GM23338 (cell line): ENCODE results near the gene STARD8. TPM values are rescaled to one million over a fixed set of nuclear protein-coding genes. Genes with fewer than 3 reads are reported as not detected.

Experiments
- ATAC-seq: fragments of 200-7000 bp; cut with Tn5 transposase; 3 replicates; pipeline ENCODE4 v1.9.1; 2020
- DNase-seq: peaks from one replicate; pipeline ENCODE4 v3.0.0-alpha.2; 2015; ENCODE audit warnings: low spot score
- H2AFZ ChIP-seq: fragments of 200-600 bp; sonication (generic); 2 replicates; pipeline ENCODE4 v1.8.0; 2016; ENCODE audit warnings: antibody characterized with exemption, mild to moderate bottlenecking, moderate library complexity
- H3F3A ChIP-seq: fragments of 200-600 bp; sonication (generic); replicated peaks from 2 replicates; pipeline ENCODE4 v1.8.0; 2017; ENCODE audit warnings: antibody characterized with exemption, mixed run types, low read depth
- H3K27ac ChIP-seq: fragments of 200-600 bp; sonication (generic); 2 replicates; pipeline ENCODE4 v1.6.1; 2016; ENCODE audit warnings: low read depth
- H3K27me3 ChIP-seq: fragments of 200-600 bp; sonication (generic); 2 replicates; pipeline ENCODE4 v1.8.0; 2016; ENCODE audit warnings: mild to moderate bottlenecking, mixed run types, moderate library complexity; ENCODE audit not compliant: insufficient read depth
- H3K36me3 ChIP-seq: fragments of 200-600 bp; sonication (generic); 2 replicates; pipeline ENCODE4 v1.8.0; 2016; ENCODE audit warnings: mild to moderate bottlenecking; ENCODE audit not compliant: insufficient read depth
- H3K4me1 ChIP-seq: fragments of 200-600 bp; sonication (generic); 2 replicates; pipeline ENCODE4 v1.8.0; 2016; ENCODE audit warnings: mild to moderate bottlenecking, moderate library complexity; ENCODE audit not compliant: insufficient read depth
- H3K4me2 ChIP-seq: fragments of 200-600 bp; sonication (generic); 2 replicates; pipeline ENCODE4 v1.7.1; 2017; ENCODE audit warnings: mixed run types
- H3K4me3 ChIP-seq: fragments of 200-600 bp; sonication (generic); 2 replicates; pipeline ENCODE4 v1.6.1; 2016; ENCODE audit warnings: mixed run types
- H3K79me2 ChIP-seq: fragments of 200-600 bp; sonication (generic); replicated peaks from 2 replicates; pipeline ENCODE4 v1.8.0; 2017; ENCODE audit warnings: mild to moderate bottlenecking; ENCODE audit not compliant: insufficient read depth
- H3K9me2 ChIP-seq: fragments of 200-600 bp; sonication (generic); 2 replicates; pipeline ENCODE4 v1.8.0; 2017; ENCODE audit not compliant: insufficient read depth
- H4K20me1 ChIP-seq: fragments of 200-600 bp; sonication (generic); replicated peaks from 2 replicates; pipeline ENCODE4 v1.8.0; 2017; ENCODE audit warnings: mild to moderate bottlenecking; ENCODE audit not compliant: insufficient read depth
- H3K27ac Mint-ChIP-seq: 2 replicates; pipeline ENCODE4 v1.8.0; 2020; ENCODE audit warnings: inconsistent platforms, mild to moderate bottlenecking, moderate library complexity, mixed read lengths
- H3K27me3 Mint-ChIP-seq: 3 replicates; pipeline ENCODE4 v1.8.0; 2022; ENCODE audit warnings: low read depth, mild to moderate bottlenecking, moderate library complexity, mixed read lengths, inconsistent platforms; ENCODE audit not compliant: insufficient read depth, poor library complexity
- H3K36me3 Mint-ChIP-seq: 3 replicates; pipeline ENCODE4 v1.8.0; 2021; ENCODE audit warnings: low read depth, mild to moderate bottlenecking, inconsistent platforms, moderate library complexity, mixed read lengths
- H3K4me1 Mint-ChIP-seq: 3 replicates; pipeline ENCODE4 v1.8.0; 2020; ENCODE audit warnings: mild to moderate bottlenecking, inconsistent platforms, mixed read lengths
- H3K4me3 Mint-ChIP-seq: 3 replicates; pipeline ENCODE4 v1.8.0; 2021; ENCODE audit warnings: moderate library complexity, mild to moderate bottlenecking, inconsistent platforms, mixed read lengths
- H3K9me3 Mint-ChIP-seq: 3 replicates; pipeline ENCODE4 v1.8.0; 2020; ENCODE audit warnings: moderate library complexity, mild to moderate bottlenecking, inconsistent platforms, mixed read lengths
- CREB1 ChIP-seq: fragments of 250-450 bp; sonication (Bioruptor Pico); IDR thresholded peaks from 2 replicates; pipeline ENCODE4 v1.5.0; 2020; ENCODE audit warnings: low read depth, mild to moderate bottlenecking, moderate library complexity
- EZH2 ChIP-seq: fragments of 200-600 bp; sonication (generic); IDR thresholded peaks from one replicate; pipeline ENCODE4 v1.8.0; 2017; ENCODE audit warnings: antibody characterized with exemption, mild to moderate bottlenecking, low read depth; ENCODE audit not compliant: unreplicated experiment
- EZH2phosphoT487 ChIP-seq: fragments of 200-600 bp; sonication (generic); IDR thresholded peaks from one replicate; pipeline ENCODE4 v1.8.1; 2018; ENCODE audit warnings: antibody characterized with exemption; ENCODE audit not compliant: unreplicated experiment
- JUNB ChIP-seq: IDR thresholded peaks from one replicate; pipeline ENCODE4 v1.6.1; 2016; ENCODE audit warnings: antibody characterized with exemption; ENCODE audit not compliant: unreplicated experiment
- NANOG ChIP-seq: IDR thresholded peaks from 2 replicates; pipeline ENCODE4 v1.6.1; 2016; ENCODE audit warnings: antibody characterized with exemption, borderline replicate concordance
- POLR2AphosphoS5 ChIP-seq: IDR thresholded peaks from 2 replicates; pipeline ENCODE4 v1.6.1; 2016; ENCODE audit warnings: antibody characterized with exemption, low read depth
- REST ChIP-seq: IDR thresholded peaks from one replicate; pipeline ENCODE4 v1.6.1; 2018; ENCODE audit warnings: antibody characterized with exemption; ENCODE audit not compliant: unreplicated experiment
- STAT1 ChIP-seq: IDR thresholded peaks from one replicate; pipeline ENCODE4 v1.6.1; 2016; ENCODE audit warnings: antibody characterized with exemption; ENCODE audit not compliant: unreplicated experiment
- ZNF114 ChIP-seq: fragments of 250-450 bp; sonication (Bioruptor Pico); IDR thresholded peaks from 2 replicates; pipeline ENCODE4 v1.5.0; 2020; ENCODE audit warnings: mild to moderate bottlenecking, moderate library complexity
- ZNF331 ChIP-seq: fragments of 250-450 bp; sonication (Bioruptor Pico); IDR thresholded peaks from 2 replicates; pipeline ENCODE4 v1.5.0; 2020; ENCODE audit warnings: low read depth, mild to moderate bottlenecking, moderate library complexity
- polyA plus RNA-seq: library from polyadenylated mRNA; unstranded; fragments of >200 nt; fragmentation: Nextera tagmentation; extraction: Ambion mirVana; gene quantifications from 2 replicates; pipeline ENCODE4 v1.2.1, GENCODE V29; 2016
- total RNA-seq: library from RNA; depleted of rRNA; stranded (reverse); fragments of >200 nt; shearing (Covaris generic); gene quantifications from 2 replicates; pipeline ENCODE4 v1.2.3, GENCODE V29; 2014
- TF ChIP-seq, protein P1 (sequence below): fragments of 250-450 bp; sonication (Bioruptor Pico); IDR thresholded peaks from 2 replicates; pipeline ENCODE4 v1.5.0; 2020; ENCODE audit warnings: mild to moderate bottlenecking, moderate library complexity
- TF ChIP-seq, protein P2 (sequence below): IDR thresholded peaks from 2 replicates; pipeline ENCODE4 v1.6.1; 2016; ENCODE audit warnings: antibody characterized with exemption
- TF ChIP-seq, protein P3 (sequence below), 2 experiments: fragments of 200-600 bp in 1 of 2; sonication (generic) in 1 of 2; conservative IDR thresholded peaks; 2 replicates each; pipeline versions ENCODE4 v1.5.1 to v1.6.1; 2016 to 2017; ENCODE audit warnings: antibody characterized with exemption in 2 of 2, low read depth in 2 of 2, mild to moderate bottlenecking in 2 of 2, moderate library complexity in 1 of 2

The STARD8 gene
- total and polyA plus RNA-seq, 2 experiments from 2014 or later, result 0.74 to 5.6 TPM

DNA sequence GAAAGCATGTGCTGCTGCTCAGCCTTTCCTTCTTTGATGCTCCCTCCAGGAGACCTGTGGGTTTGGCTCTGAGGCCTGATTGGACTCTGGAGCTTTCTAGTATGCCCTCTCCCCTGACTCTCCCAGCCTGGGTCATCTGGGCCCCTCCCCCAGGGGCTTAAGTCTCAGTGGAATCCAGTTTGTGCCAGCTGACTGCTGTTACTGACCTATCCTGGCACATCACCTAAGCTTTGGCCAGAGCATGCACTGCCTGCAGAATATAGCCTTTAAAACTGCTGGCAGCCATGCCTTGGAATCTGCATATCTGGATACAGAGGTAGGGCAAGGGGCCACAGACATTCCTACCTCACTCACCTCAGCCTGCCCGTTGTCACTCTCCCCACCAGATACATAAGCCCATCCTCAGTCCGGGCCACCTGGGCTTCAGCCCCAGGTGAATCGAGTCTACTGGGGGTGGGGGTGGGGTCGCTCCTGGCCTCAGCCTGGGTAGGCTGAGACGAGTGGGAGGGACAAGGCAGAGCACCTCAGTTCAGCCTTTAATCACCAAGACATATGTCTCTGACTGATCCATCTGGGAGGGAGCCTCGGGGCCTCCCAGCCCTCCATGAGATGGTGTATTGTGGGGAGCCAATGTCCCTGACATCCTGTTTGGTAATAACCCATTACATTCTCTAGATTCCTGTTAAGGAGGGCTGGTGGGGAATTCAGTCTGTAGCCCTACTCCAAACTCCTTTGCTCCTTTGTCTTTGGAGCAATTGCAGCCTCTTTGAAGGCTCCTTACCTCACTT lies 61.2 kb downstream of the STARD8 start:
- TF ChIP-seq EZH2phosphoT487 (no peak), STAT1 (no peak), POLR2AphosphoS5 (no peak), REST (no peak), EZH2 (no peak), CREB1 (CRISPR knock-in tag) (no peak), NANOG (no peak), ZNF331 (CRISPR knock-in tag) (no peak), JUNB (no peak), ZNF114 (CRISPR knock-in tag) (no peak)
- TF ChIP-seq, protein P1, sequence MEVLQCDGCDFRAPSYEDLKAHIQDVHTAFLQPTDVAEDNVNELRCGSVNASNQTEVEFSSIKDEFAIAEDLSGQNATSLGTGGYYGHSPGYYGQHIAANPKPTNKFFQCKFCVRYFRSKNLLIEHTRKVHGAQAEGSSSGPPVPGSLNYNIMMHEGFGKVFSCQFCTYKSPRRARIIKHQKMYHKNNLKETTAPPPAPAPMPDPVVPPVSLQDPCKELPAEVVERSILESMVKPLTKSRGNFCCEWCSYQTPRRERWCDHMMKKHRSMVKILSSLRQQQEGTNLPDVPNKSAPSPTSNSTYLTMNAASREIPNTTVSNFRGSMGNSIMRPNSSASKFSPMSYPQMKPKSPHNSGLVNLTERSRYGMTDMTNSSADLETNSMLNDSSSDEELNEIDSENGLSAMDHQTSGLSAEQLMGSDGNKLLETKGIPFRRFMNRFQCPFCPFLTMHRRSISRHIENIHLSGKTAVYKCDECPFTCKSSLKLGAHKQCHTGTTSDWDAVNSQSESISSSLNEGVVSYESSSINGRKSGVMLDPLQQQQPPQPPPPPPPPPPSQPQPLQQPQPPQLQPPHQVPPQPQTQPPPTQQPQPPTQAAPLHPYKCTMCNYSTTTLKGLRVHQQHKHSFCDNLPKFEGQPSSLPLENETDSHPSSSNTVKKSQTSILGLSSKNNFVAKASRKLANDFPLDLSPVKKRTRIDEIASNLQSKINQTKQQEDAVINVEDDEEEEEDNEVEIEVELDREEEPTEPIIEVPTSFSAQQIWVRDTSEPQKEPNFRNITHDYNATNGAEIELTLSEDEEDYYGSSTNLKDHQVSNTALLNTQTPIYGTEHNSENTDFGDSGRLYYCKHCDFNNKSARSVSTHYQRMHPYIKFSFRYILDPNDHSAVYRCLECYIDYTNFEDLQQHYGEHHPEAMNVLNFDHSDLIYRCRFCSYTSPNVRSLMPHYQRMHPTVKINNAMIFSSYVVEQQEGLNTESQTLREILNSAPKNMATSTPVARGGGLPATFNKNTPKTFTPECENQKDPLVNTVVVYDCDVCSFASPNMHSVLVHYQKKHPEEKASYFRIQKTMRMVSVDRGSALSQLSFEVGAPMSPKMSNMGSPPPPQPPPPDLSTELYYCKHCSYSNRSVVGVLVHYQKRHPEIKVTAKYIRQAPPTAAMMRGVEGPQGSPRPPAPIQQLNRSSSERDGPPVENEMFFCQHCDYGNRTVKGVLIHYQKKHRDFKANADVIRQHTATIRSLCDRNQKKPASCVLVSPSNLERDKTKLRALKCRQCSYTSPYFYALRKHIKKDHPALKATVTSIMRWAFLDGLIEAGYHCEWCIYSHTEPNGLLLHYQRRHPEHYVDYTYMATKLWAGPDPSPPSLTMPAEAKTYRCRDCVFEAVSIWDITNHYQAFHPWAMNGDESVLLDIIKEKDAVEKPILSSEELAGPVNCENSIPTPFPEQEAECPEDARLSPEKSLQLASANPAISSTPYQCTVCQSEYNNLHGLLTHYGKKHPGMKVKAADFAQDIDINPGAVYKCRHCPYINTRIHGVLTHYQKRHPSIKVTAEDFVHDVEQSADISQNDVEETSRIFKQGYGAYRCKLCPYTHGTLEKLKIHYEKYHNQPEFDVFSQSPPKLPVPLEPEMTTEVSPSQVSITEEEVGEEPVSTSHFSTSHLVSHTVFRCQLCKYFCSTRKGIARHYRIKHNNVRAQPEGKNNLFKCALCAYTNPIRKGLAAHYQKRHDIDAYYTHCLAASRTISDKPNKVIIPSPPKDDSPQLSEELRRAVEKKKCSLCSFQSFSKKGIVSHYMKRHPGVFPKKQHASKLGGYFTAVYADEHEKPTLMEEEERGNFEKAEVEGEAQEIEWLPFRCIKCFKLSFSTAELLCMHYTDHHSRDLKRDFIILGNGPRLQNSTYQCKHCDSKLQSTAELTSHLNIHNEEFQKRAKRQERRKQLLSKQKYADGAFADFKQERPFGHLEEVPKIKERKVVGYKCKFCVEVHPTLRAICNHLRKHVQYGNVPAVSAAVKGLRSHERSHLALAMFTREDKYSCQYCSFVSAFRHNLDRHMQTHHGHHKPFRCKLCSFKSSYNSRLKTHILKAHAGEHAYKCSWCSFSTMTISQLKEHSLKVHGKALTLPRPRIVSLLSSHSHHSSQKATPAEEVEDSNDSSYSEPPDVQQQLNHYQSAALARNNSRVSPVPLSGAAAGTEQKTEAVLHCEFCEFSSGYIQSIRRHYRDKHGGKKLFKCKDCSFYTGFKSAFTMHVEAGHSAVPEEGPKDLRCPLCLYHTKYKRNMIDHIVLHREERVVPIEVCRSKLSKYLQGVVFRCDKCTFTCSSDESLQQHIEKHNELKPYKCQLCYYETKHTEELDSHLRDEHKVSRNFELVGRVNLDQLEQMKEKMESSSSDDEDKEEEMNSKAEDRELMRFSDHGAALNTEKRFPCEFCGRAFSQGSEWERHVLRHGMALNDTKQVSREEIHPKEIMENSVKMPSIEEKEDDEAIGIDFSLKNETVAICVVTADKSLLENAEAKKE (CRISPR knock-in tag), result no peak
- TF ChIP-seq, protein P2, sequence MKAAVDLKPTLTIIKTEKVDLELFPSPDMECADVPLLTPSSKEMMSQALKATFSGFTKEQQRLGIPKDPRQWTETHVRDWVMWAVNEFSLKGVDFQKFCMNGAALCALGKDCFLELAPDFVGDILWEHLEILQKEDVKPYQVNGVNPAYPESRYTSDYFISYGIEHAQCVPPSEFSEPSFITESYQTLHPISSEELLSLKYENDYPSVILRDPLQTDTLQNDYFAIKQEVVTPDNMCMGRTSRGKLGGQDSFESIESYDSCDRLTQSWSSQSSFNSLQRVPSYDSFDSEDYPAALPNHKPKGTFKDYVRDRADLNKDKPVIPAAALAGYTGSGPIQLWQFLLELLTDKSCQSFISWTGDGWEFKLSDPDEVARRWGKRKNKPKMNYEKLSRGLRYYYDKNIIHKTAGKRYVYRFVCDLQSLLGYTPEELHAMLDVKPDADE, result no peak
- TF ChIP-seq, protein P3, sequence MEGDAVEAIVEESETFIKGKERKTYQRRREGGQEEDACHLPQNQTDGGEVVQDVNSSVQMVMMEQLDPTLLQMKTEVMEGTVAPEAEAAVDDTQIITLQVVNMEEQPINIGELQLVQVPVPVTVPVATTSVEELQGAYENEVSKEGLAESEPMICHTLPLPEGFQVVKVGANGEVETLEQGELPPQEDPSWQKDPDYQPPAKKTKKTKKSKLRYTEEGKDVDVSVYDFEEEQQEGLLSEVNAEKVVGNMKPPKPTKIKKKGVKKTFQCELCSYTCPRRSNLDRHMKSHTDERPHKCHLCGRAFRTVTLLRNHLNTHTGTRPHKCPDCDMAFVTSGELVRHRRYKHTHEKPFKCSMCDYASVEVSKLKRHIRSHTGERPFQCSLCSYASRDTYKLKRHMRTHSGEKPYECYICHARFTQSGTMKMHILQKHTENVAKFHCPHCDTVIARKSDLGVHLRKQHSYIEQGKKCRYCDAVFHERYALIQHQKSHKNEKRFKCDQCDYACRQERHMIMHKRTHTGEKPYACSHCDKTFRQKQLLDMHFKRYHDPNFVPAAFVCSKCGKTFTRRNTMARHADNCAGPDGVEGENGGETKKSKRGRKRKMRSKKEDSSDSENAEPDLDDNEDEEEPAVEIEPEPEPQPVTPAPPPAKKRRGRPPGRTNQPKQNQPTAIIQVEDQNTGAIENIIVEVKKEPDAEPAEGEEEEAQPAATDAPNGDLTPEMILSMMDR (conservative IDR thresholded peaks at IDR 0.05; ENCODE audit: low read depth in 2 of 2), result no peak
- H3K27me3 ChIP-seq, result no peaks in the 10 kb centered on the region
- Mint-ChIP-seq H3K36me3 (no peaks in the 10 kb centered on the region), H3K4me1 (peaks cover 8% of the 10 kb centered on the region), H3K9me3 (no peaks in the 10 kb centered on the region), H3K27ac (0 out of 2 replicates have a peak overlapping the region, but pooled peaks have one; percentile 62), H3K4me3 (no peak overlapping the region), H3K27me3 (peaks cover 2% of the 10 kb centered on the region)
- no peaks in the 10 kb centered on the region for H3K79me2 ChIP-seq
- 0 out of 2 replicates have a peak, but pooled peaks cover 12% of the 10 kb centered on the region for H3K4me1 ChIP-seq
- H3K4me2 ChIP-seq, result 0 out of 2 replicates have a peak overlapping the region, but pooled peaks have one; percentile 21
- peak overlapping the region; percentile 87 for H3K27ac ChIP-seq
- DNase-seq (peak; percentile 76), ATAC-seq (peak; percentile 53)
- no peak overlapping the region for H3K4me3 ChIP-seq
- no peaks in the 10 kb centered on the region for H3K36me3 ChIP-seq
- H3K9me2 ChIP-seq, result no peaks in the 10 kb centered on the region
- no peak overlapping the region for H2AFZ ChIP-seq
- no peaks in the 10 kb centered on the region for H4K20me1 ChIP-seq
- H3F3A ChIP-seq, result no peaks in the 10 kb centered on the region
